GM18502 (cell line): ENCODE measurements around the gene THOP1.

Experiments
- ATAC-seq: cut with Tn5 transposase; IDR thresholded peaks from one replicate; pipeline ENCODE4 v1.9.1; 2021; ENCODE audit warnings: mild to moderate bottlenecking; ENCODE audit not compliant: unreplicated experiment, poor library complexity

Gene THOP1

GRCh38 chr19:2761876-2762782 lies 23.2 kb upstream of the THOP1 start:
- no peak for ATAC-seq

GRCh38 chr19:2762783-2763496 lies 22.4 kb upstream of the THOP1 start:
- ATAC-seq, result no peak

GRCh38 chr19:2763687-2764086 lies 21.6 kb upstream of the THOP1 start:
- no peak for ATAC-seq

GRCh38 chr19:2764945-2765344 lies 20.4 kb upstream of the THOP1 start:
- ATAC-seq, result no peak

GRCh38 chr19:2765376-2765775 lies 19.9 kb upstream of the THOP1 start:
- ATAC-seq, result no peak

- no peak for ATAC-seq
Measured at GRCh38 chr19:2766594-2767372, 18.5 kb upstream of the THOP1 start.

GRCh38 chr19:2767688-2768087 lies 17.6 kb upstream of the THOP1 start:
- no peak for ATAC-seq

GRCh38 chr19:2768365-2769132 lies 16.8 kb upstream of the THOP1 start:
- no peak for ATAC-seq

- no peak for ATAC-seq
Measured at GRCh38 chr19:2769218-2769617, 16.1 kb upstream of the THOP1 start.

- ATAC-seq, result no peak
Measured at GRCh38 chr19:2770055-2771013, 15.0 kb upstream of the THOP1 start.

- ATAC-seq, result no peak
Measured at GRCh38 chr19:2771786-2772674, 13.3 kb upstream of the THOP1 start.

- ATAC-seq, result no peak
Measured at GRCh38 chr19:2774083-2774679, 11.1 kb upstream of the THOP1 start.

GRCh38 chr19:2774953-2775555 lies 10.2 kb upstream of the THOP1 start:
- ATAC-seq, result no peak

GRCh38 chr19:2775556-2776430 lies 9.5 kb upstream of the THOP1 start:
- no peak for ATAC-seq

GRCh38 chr19:2777952-2778683 lies 7.2 kb upstream of the THOP1 start:
- ATAC-seq, result no peak
